ENCODE data around the gene PRMT7. TPM values are rescaled to one million over a fixed set of nuclear protein-coding genes. Genes with fewer than 3 reads are reported as not detected.

Gene PRMT7
- total RNA-seq, 1 donor from 2014 or later: 25.6 TPM

- H3K36me3 ChIP-seq: no peaks in the 10 kb centered on the region
- no peak overlapping the region for H3K27ac ChIP-seq (replicated peaks)
- no peak for TF ChIP-seq CTCF (IDR thresholded peaks at IDR 0.05; ENCODE audit: borderline replicate concordance)
- H3K4me1 ChIP-seq: no peaks in the 10 kb centered on the region
- H3K27me3 ChIP-seq (ENCODE audit: low read depth): no peaks in the 10 kb centered on the region
- H3K4me3 ChIP-seq: no peak overlapping the region
- H3K9me3 ChIP-seq (replicated peaks): no peaks in the 10 kb centered on the region
- intact Hi-C loops (cut with micrococcal nuclease): no loop called here
- DNase-seq: no peak
These were observed 76.5 kb downstream of the PRMT7 start for GRCh38 chr16:68387301-68387700.

- Histone ChIP-seq H3K4me1 (no peaks in the 10 kb centered on the region), H3K27me3 (ENCODE audit: low read depth) (no peaks in the 10 kb centered on the region), H3K9me3 (replicated peaks) (no peaks in the 10 kb centered on the region), H3K36me3 (no peaks in the 10 kb centered on the region), H3K27ac (replicated peaks) (no peak overlapping the region), H3K4me3 (no peak overlapping the region)
- intact Hi-C loops (cut with micrococcal nuclease): no loop called here
- DNase-seq: no peak
- no peak for TF ChIP-seq CTCF (IDR thresholded peaks at IDR 0.05; ENCODE audit: borderline replicate concordance)
These were observed 77.3 kb downstream of the PRMT7 start for GRCh38 chr16:68388124-68388523.

GRCh38 chr16:68389006-68389405 is 78.2 kb downstream of the PRMT7 start:
- TF ChIP-seq CTCF (IDR thresholded peaks at IDR 0.05; ENCODE audit: borderline replicate concordance): no peak
- no peaks in the 10 kb centered on the region for H3K4me1 ChIP-seq
- H3K27me3 ChIP-seq (ENCODE audit: low read depth): no peaks in the 10 kb centered on the region
- intact Hi-C loops (cut with micrococcal nuclease): no loop called here
- H3K9me3 ChIP-seq (replicated peaks): no peaks in the 10 kb centered on the region
- no peak overlapping the region for H3K4me3 ChIP-seq
- H3K27ac ChIP-seq (replicated peaks): no peak overlapping the region
- no peaks in the 10 kb centered on the region for H3K36me3 ChIP-seq
- DNase-seq: no peak

- Histone ChIP-seq H3K4me3 (no peak overlapping the region), H3K27me3 (ENCODE audit: low read depth) (no peaks in the 10 kb centered on the region), H3K9me3 (replicated peaks) (no peaks in the 10 kb centered on the region), H3K27ac (replicated peaks) (no peak overlapping the region), H3K36me3 (no peaks in the 10 kb centered on the region), H3K4me1 (no peaks in the 10 kb centered on the region)
- no peak for TF ChIP-seq CTCF (IDR thresholded peaks at IDR 0.05; ENCODE audit: borderline replicate concordance)
- DNase-seq: no peak
- intact Hi-C loops (cut with micrococcal nuclease): no loop called here
These were observed 79.0 kb downstream of the PRMT7 start for GRCh38 chr16:68389750-68390371.

- no peak for TF ChIP-seq CTCF (IDR thresholded peaks at IDR 0.05; ENCODE audit: borderline replicate concordance)
- DNase-seq: no peak
- H3K27me3 ChIP-seq (ENCODE audit: low read depth): peaks cover 17% of the 10 kb centered on the region
- H3K27ac ChIP-seq (replicated peaks): no peak overlapping the region
- H3K4me1 ChIP-seq: no peaks in the 10 kb centered on the region
- intact Hi-C loops (cut with micrococcal nuclease): no loop called here
- H3K9me3 ChIP-seq (replicated peaks): no peaks in the 10 kb centered on the region
- no peaks in the 10 kb centered on the region for H3K36me3 ChIP-seq
- H3K4me3 ChIP-seq: no peak overlapping the region
These were observed 82.5 kb downstream of the PRMT7 start for GRCh38 chr16:68393333-68393732.
